Inflammatory macrophage (primary cell): ENCODE measurements around the gene SLC34A3.

ENCODE experiments used
- DNase-seq, 2 donors: peaks; one replicate each; pipeline ENCODE4 v3.0.0-alpha.2; 2020 to 2022

SLC34A3 gene

GRCh38 chr9:137275588-137276472, 45.1 kb downstream of the SLC34A3 start:
- DNase-seq = peak in 1 of 2 donors; percentile 20

GRCh38 chr9:137276473-137277328, 46.0 kb downstream of the SLC34A3 start:
- peak; percentile 50 to 59 for DNase-seq

GRCh38 chr9:137277329-137278041, 46.8 kb downstream of the SLC34A3 start, which contains the start of gene TOR4A:
Gene TOR4A (plus strand): TSS chr9:137277726. CDS start chr9:137278690, 964 bp downstream.
- DNase-seq = peak; percentile 83 to 86

- DNase-seq = peak; percentile 30 to 52
Measured at GRCh38 chr9:137278061-137278701, 47.5 kb downstream of the SLC34A3 start.

GRCh38 chr9:137278721-137279711, 48.3 kb downstream of the SLC34A3 start:
- no peak for DNase-seq

GRCh38 chr9:137279741-137280473, 49.2 kb downstream of the SLC34A3 start:
- no peak for DNase-seq

- no peak for DNase-seq
Measured at GRCh38 chr9:137280474-137281344, 50.0 kb downstream of the SLC34A3 start.

- DNase-seq = no peak
Measured at GRCh38 chr9:137281345-137282116, 50.8 kb downstream of the SLC34A3 start.
